G401.6 (cell line): Measurements from ENCODE around the gene PNLDC1.
A peak's percentile ranks its signal among the peaks of the same experiment; 100 is the strongest.

Experiments used
- FAIRE-seq: peaks from 2 replicates; lab custom pipeline; 2012; peaks lifted over from hg19 to GRCh38; lab: Jason Lieb, UNC

Gene PNLDC1, protein sequence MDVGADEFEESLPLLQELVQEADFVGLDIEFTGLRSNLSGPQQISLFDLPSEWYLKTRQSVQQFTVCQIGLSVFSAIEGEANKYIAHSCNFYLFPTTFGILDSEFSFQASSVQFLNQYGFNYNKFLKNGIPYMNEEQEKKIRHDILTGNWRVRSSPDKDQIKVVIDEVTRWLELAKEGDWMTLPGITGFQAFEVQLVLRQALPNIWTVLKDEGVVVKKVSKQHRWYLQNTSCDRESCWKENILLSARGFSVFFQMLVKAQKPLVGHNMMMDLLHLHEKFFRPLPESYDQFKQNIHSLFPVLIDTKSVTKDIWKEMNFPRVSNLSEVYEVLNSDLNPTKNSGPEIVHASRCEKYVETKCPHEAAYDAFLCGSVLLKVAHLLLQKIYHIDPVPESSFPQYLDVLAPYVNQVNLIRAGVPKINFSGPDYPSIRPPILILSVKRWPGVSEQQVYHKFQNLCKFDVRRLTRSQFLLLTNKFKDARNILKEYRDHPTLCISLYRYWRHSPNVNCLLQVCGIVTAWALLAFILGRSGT

DNA sequence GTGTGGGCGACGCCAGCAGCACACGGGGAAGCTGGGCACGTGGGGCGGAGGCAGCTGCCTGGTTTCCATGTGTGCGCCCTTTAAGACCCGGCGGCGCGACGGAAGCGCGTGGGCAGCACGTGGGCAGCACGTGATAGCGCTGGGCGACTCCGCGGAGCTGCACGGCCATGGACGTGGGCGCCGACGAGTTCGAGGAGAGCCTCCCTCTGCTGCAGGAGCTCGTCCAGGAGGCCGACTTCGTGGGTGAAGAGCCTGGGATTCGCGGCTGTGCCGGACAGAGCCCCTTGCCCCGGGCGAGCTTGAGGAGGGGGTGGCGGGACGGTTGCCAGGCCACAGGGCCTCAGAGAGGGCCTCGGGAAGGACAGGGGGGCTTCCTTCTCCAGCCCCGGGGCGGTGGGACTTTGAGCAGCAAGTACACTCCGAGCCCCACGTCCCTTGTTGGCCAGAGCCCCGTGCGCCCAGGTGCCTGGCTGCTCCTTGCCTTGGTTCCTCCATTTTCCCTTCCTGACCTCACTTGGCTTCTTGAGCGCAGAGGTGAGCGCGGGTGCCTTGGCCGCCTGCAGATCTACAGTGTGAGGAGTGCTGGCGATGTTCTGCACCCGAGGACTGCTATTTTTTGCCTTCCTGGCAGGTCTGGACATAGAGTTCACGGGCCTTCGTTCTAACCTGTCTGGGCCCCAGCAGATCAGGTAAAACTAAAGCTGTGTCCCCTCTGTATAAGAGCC lies at the start of gene PNLDC1:
PNLDC1 (plus strand) TSS at position 136 of the 725 bp plus-strand sequence; CDS start at position 168, 32 bp downstream.
- FAIRE-seq = no peak

GRCh38 chr6:159751448-159751847 lies 48.6 kb upstream of the PNLDC1 start:
- no peak for FAIRE-seq

- FAIRE-seq = peak; percentile 47
These were observed 46.8 kb upstream of the PNLDC1 start for GRCh38 chr6:159753081-159753872.

DNA sequence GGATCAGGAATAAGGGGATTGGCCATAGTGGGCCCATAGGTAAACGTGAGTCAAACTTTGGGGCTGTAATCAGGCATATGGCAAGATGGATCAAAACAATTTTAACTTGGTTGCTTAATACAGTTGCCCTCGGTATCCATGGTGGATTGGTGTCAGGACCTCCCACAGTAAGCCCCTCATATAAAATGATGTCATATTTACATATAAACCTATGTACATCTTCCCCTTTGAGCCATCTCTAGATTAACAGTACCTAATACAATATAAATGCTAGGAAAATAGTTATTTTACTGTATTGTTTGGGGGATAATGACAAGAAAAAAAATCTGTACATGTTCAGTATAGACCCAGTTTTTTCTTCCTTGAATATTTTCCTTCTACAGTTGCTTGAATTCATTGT lies 45.7 kb upstream of the PNLDC1 start:
- no peak for FAIRE-seq

DNA sequence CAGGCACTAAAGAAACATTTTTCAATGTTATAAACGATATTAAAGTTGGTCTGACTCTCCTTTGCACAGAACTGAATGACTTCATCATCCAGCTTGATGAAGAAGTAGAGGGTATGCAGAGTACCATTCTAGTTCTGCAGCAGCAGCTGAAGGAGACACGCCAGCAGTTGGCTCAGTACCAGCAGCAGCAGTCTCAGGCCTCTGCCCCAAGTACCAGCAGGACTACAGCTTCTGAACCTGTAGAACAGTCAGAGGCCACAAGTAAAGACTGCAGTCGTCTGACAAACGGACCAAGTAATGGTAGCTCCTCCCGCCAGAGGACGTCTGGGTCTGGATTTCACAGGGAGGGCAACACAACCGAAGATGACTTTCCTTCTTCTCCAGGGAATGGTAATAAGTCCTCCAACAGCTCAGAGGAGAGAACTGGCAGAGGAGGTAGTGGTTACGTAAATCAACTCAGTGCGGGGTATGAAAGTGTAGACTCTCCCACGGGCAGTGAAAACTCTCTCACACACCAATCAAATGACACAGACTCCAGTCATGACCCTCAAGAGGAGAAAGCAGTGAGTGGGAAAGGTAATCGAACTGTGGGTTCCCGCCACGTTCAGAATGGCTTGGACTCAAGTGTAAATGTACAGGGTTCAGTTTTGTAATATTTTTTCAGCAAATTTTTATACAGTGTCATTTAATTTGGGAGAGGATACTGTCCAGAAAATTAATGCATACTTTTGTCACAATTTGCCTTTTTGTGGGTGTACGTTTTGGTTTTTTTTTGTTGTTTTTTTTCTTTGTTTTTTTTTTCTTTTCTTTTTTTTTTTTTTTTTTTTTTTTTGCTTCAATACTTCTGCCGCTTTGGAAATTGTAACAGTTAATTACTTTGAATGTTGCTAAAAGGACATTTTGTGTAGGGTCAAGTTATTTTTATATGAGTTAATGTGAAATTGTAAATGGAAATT lies 44.8 kb upstream of the PNLDC1 start:
- peak; percentile 58 for FAIRE-seq

GRCh38 chr6:159756508-159756907 lies 43.6 kb upstream of the PNLDC1 start:
- FAIRE-seq = no peak

GRCh38 chr6:159758031-159759001 lies 41.8 kb upstream of the PNLDC1 start:
- FAIRE-seq = peak; percentile 33

DNA sequence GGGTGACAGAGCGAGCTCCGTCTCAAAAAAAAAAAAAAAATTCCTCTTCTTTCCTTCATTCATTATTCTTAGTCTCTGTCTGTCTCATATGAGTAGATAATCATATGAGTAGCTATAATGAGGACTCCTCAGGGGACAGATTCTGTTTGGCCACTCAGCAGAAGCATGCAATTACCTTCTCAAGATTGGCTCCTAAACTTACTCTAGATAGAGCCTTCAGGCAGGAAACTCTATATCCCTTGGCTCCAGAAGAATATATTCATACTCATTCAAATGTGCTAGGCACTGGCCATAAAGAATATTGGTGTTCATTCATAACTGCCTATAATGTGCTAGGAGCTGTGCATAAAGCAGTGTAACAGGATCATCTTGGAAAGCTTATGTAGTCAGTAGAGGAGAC lies 40.4 kb upstream of the PNLDC1 start:
- FAIRE-seq = no peak

DNA sequence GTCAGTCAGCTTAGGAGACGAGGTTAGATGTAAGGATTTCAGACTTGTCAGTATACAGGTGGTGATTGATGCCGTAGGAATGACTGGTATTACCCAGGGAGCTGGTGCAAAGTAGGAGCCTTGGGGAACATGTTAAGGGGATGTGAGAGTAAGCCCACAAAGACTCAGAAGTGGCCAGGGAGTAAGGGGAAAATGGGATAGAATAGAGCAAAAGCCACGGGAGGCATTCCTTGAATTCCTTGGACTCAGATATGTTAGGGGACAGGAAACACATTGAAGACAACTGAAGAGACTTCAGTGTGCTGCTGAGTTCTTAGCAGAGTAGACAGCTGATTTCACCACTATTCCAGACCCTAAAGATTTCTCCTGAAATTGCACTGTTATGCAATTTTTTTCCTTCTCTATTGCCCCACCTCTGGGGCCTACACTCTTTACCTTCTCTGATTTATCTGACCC lies 39.4 kb upstream of the PNLDC1 start:
- FAIRE-seq = peak; percentile 95

DNA sequence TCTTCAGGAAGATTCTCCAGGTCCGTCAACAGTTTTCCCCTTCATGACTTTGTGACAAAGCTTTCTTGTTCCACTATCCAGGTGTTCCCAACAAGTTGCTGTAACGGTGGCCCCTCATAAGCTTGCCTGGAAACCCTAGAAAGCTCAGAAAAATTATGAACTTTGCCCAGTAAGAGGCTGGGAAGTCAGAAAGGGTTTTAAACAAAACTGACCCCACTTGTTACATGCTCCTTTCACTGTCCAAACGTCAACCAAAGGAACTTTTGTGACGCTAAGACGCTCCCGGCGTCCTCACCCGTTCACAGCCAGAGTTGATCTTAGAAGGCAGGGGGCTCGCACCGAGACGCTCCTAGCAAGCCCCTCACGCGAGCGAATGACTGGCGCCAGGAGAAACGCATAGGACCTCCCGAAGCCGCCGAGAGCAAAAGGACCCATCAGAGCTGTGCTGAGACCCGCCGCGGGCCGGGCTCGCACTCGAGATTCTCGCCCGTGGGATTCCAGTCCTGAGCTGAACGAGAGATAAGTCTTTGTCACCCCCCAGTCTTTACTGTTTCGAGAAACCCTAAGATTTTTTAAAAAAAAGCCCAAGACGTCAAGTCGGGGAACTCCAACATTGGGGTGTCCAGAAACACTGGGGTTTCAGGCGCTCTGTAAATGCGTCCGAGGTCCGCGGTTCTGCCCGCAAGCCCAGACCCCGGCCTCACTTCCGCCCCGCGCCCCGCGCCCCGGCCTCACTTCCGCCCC lies 38.8 kb upstream of the PNLDC1 start:
- FAIRE-seq = no peak

DNA sequence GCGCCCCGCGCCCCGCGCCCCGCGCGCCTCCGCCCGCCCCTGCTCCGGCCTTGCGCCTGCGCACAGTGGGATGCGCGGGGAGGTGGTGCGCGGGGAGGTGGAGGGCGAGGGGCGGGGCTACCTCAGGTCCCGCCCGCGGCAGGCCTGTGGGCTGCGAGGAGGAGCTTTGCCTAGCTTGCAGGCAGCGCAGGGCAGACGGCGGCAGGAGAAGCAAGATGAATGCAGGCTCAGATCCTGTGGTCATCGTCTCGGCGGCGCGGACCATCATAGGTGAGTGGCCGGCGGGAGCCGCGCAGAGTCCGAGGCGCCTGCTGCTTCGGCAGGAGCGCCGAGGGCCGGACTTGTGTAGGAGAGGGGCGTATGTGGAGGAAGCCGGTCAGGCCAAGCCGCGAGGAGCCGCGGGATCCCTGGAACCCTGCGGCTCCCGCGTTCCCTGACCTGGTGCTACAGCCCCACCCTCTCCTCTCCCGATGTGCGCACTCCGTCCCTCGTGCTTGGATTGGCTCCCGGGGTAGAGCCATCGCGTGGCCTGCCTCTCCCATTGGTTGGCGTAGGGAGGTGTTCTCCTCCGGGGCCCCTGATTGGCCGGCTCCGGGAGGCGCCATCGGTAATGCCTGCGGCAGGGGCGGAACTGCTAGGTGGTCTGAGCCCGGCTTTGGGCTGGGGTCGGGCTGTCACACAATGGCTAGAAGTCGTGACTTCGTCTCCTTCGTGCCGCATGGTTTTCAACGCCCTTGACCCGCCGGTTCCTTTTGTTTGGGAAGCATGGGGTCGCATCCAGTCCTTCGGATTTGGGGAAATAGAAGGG lies 38.0 kb upstream of the PNLDC1 start, which contains the start of gene ACAT2:
ACAT2 (plus strand) TSS at position 173 of the 808 bp plus-strand sequence; CDS start at position 216, 43 bp downstream.
- peak; percentile 74 for FAIRE-seq

DNA sequence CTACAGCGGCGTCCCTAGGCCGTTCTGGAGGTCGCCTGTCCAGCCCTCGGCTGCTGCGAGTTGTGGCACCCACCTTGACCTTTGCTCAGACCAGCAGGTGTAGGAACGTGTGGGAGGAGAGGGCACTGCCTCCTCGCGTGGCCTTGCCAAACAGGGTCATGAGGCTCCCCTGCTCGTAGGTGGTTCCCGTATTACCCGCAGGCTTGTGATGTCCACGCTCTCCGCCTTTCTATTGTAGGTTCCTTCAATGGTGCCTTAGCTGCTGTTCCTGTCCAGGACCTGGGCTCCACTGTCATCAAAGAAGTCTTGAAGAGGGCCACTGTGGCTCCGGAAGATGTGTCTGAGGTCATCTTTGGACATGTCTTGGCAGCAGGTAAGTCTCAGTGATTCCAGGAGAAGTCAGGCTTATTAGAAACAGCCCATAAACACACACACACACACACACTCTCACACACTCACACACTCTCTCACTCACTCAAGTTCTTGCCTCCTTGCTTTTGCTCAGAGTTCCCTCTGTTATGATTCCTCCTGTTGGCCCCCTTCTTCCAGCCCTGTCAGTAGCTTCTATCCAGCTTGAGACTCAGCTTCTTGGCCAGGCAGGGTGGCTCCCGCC lies 37.3 kb upstream of the PNLDC1 start:
- FAIRE-seq = no peak

- no peak for FAIRE-seq
These were observed 33.2 kb upstream of the PNLDC1 start for GRCh38 chr6:159766906-159767305.

- FAIRE-seq = no peak
These were observed 30.6 kb upstream of the PNLDC1 start for GRCh38 chr6:159769470-159769869.

DNA sequence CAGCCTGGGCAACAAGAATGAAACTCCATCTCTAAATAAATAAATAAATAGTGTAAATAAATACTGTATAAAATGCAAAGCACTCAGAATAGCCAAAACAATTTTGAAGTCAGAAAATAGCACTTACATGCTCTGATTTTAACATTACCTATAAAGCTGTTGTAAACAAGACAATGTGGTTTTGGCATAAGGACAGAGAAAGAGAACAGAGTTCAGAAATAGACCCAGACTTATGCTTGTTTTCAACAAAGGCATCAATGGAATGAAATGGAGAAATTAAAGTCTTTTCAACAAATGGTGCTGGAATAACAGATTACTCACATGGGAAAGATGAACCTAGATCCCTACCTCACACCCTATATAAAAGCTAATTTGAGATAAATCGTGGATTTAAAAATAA lies 27.9 kb upstream of the PNLDC1 start:
- FAIRE-seq = no peak

DNA sequence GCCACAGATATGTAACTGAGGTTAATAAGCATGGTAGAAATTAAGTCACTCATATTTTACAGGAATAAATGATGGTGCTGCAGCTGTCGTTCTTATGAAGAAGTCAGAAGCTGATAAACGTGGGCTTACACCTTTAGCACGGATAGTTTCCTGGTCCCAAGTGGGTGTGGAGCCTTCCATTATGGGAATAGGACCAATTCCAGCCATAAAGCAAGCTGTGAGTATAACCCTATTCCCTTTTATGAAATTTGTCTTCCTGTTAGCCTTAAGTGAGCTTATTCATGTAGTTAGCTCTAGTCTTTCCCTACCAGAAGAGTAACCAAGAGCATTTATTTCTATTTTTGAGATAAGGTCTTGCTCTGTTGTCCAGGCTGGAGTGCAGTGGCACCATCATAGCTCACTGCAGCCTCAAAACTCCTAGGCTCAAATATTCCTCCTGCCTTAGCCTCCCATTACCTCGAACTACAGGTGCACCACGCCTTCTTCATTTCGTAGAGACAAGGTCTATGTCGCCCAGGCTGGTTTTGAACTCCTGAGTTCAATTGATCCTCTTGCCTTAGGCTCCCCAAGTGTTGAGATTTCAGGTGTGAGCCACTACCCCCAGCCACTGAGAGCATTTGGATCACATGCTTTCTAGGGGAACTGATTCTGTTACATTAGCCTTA lies 22.7 kb upstream of the PNLDC1 start:
- no peak for FAIRE-seq

- peak; percentile 13 for FAIRE-seq
These were observed 21.9 kb upstream of the PNLDC1 start for GRCh38 chr6:159778131-159778530.
